ENCODE measurements around the gene SNRPD3.
"Not testable (repeated sequence)": the region's sequence is repeated elsewhere in the genome, so short reads cannot be mapped to it uniquely, and the experiment has no call there.

The SNRPD3 gene

DNA sequence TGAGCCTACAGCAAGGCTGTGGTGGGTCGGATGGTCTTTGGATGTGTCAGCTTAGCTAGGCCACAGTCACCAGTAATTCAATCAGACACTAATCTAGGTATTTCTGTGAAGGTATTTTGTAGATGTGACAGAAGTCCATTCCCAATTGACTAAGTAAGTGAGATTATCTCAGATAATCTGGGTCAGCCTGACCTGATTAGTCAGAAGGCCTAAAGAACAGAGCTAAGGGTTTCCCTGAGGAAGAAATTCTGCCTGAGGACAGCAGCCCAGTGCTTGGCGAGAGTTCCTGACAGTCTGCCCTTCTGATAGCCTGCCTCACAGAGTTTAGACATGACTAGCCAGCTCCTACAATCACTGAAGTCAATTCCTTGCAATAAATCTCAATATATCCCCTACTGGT is 29.6 kb upstream of the SNRPD3 start:
- Histone ChIP-seq H3K27me3 (ENCODE audit: insufficient read depth, low read length) (no peaks in the 10 kb centered on the region), H3K4me1 (ENCODE audit: control insufficient read depth in 1 of 2, insufficient read depth in 2 of 2, low read length in 2 of 2) (peaks cover 11 to 19% of the 10 kb centered on the region in 2 experiments), H3K14ac (ENCODE audit: low read length) (no peak overlapping the region), H3K4me2 (ENCODE audit: low read length) (no peak overlapping the region), H3K79me1 (ENCODE audit: low read length) (peaks cover 2% of the 10 kb centered on the region), H2AFZ (ENCODE audit: insufficient read depth, low read length, poor library complexity) (no peak overlapping the region), H2BK5ac (ENCODE audit: low read depth, low read length, poor library complexity) (no peak overlapping the region), H3K23ac (ENCODE audit: low read length) (no peak overlapping the region), H3K4me3 (ENCODE audit: low read depth, low read length) (no peak overlapping the region), H3K36me3 (ENCODE audit: control insufficient read depth in 1 of 2, insufficient read depth in 2 of 2, low read length in 2 of 2) (no peaks in the 10 kb centered on the region), H3K9ac (ENCODE audit: low read length) (no peak overlapping the region), H3K4ac (ENCODE audit: low read depth, low read length) (no peak overlapping the region), H2AK5ac (ENCODE audit: low read length) (no peak overlapping the region), H4K8ac (ENCODE audit: low read depth, low read length) (no peak overlapping the region), H3K18ac (ENCODE audit: low read length) (no peak overlapping the region), H3K9me3 (ENCODE audit: insufficient read depth, low read depth, low read length) (no peaks in the 10 kb centered on the region), H2BK120ac (ENCODE audit: insufficient read depth, low read length, poor library complexity) (no peak overlapping the region), H3K27ac (ENCODE audit: low read depth, low read length) (no peak overlapping the region), H4K91ac (ENCODE audit: low read depth, low read length) (no peak overlapping the region), H2BK12ac (ENCODE audit: low read length) (no peak overlapping the region), H4K12ac (ENCODE audit: low read depth, low read length) (no peak overlapping the region), H3K79me2 (ENCODE audit: control insufficient read depth, insufficient read depth, low read length, poor library complexity) (no peaks in the 10 kb centered on the region)
- DNase-seq = peak; percentile 95 to 99
- WGBS (ENCODE audit: extremely low coverage, insufficient coverage, insufficient read length) = no CpG with 5 or more reads among the region's 2 CpGs

- H3K4ac ChIP-seq (ENCODE audit: low read depth, low read length) = no peak overlapping the region
These were observed 25.9 kb upstream of the SNRPD3 start for GRCh38 chr22:24529898-24530297.

GRCh38 chr22:24530968-24531367 is 24.8 kb upstream of the SNRPD3 start:
- not testable (repeated sequence) for H2AFZ ChIP-seq (ENCODE audit: insufficient read depth, low read length, poor library complexity); H4K91ac ChIP-seq (ENCODE audit: low read depth, low read length); H4K8ac ChIP-seq (ENCODE audit: low read depth, low read length); H3K4ac ChIP-seq (ENCODE audit: low read depth, low read length); H3K23ac ChIP-seq (ENCODE audit: low read length); H3K27me3 ChIP-seq (ENCODE audit: insufficient read depth, low read length); H4K12ac ChIP-seq (ENCODE audit: low read depth, low read length); H3K9ac ChIP-seq (ENCODE audit: low read length); H3K9me3 ChIP-seq (ENCODE audit: insufficient read depth, low read depth, low read length); H3K4me2 ChIP-seq (ENCODE audit: low read length); H3K36me3 ChIP-seq (ENCODE audit: control insufficient read depth in 1 of 2, insufficient read depth in 2 of 2, low read length in 2 of 2); H3K4me1 ChIP-seq (ENCODE audit: control insufficient read depth in 1 of 2, insufficient read depth in 2 of 2, low read length in 2 of 2); H3K79me2 ChIP-seq (ENCODE audit: control insufficient read depth, insufficient read depth, low read length, poor library complexity); H3K4me3 ChIP-seq (ENCODE audit: low read depth, low read length); H2BK5ac ChIP-seq (ENCODE audit: low read depth, low read length, poor library complexity); H2AK5ac ChIP-seq (ENCODE audit: low read length); H3K14ac ChIP-seq (ENCODE audit: low read length); H3K79me1 ChIP-seq (ENCODE audit: low read length); H2BK12ac ChIP-seq (ENCODE audit: low read length); H3K27ac ChIP-seq (ENCODE audit: low read depth, low read length); H2BK120ac ChIP-seq (ENCODE audit: insufficient read depth, low read length, poor library complexity); H3K18ac ChIP-seq (ENCODE audit: low read length)
- no CpG with 5 or more reads among the region's 3 CpGs for WGBS (ENCODE audit: extremely low coverage, insufficient coverage, insufficient read length)
- peak; percentile 93 to 97 for DNase-seq

More at GRCh38 chr22:24529898-24530297, 25.9 kb upstream of the SNRPD3 start:
- H4K91ac ChIP-seq (ENCODE audit: low read depth, low read length) = no peak overlapping the region
- no peaks in the 10 kb centered on the region for H3K27me3 ChIP-seq (ENCODE audit: insufficient read depth, low read length)
- H3K14ac ChIP-seq (ENCODE audit: low read length) = no peak overlapping the region
- H3K79me1 ChIP-seq (ENCODE audit: low read length) = no peaks in the 10 kb centered on the region
- no peak overlapping the region for H4K8ac ChIP-seq (ENCODE audit: low read depth, low read length)
- no peak overlapping the region for H2BK5ac ChIP-seq (ENCODE audit: low read depth, low read length, poor library complexity)
- H3K23ac ChIP-seq (ENCODE audit: low read length) = no peak overlapping the region
- no peak overlapping the region for H3K18ac ChIP-seq (ENCODE audit: low read length)
- no peak overlapping the region for H2BK120ac ChIP-seq (ENCODE audit: insufficient read depth, low read length, poor library complexity)
- no peak overlapping the region for H2BK12ac ChIP-seq (ENCODE audit: low read length)
- H3K79me2 ChIP-seq (ENCODE audit: control insufficient read depth, insufficient read depth, low read length, poor library complexity) = no peaks in the 10 kb centered on the region
- H3K27ac ChIP-seq (ENCODE audit: low read depth, low read length) = no peak overlapping the region
- DNase-seq = no peak
- peaks cover 11 to 16% of the 10 kb centered on the region in 2 experiments for H3K4me1 ChIP-seq (ENCODE audit: control insufficient read depth in 1 of 2, insufficient read depth in 2 of 2, low read length in 2 of 2)
- H4K12ac ChIP-seq (ENCODE audit: low read depth, low read length) = no peak overlapping the region
- H3K36me3 ChIP-seq (ENCODE audit: control insufficient read depth in 1 of 2, insufficient read depth in 2 of 2, low read length in 2 of 2) = no peaks in the 10 kb centered on the region
- no CpG with 5 or more reads among the region's 2 CpGs for WGBS (ENCODE audit: extremely low coverage, insufficient coverage, insufficient read length)
- no peak overlapping the region for H2AFZ ChIP-seq (ENCODE audit: insufficient read depth, low read length, poor library complexity)
- no peak overlapping the region for H3K9ac ChIP-seq (ENCODE audit: low read length)
- no peak overlapping the region for H2AK5ac ChIP-seq (ENCODE audit: low read length)
- H3K9me3 ChIP-seq (ENCODE audit: insufficient read depth, low read depth, low read length) = no peaks in the 10 kb centered on the region
- H3K4me3 ChIP-seq (ENCODE audit: low read depth, low read length) = no peak overlapping the region
- no peak overlapping the region for H3K4me2 ChIP-seq (ENCODE audit: low read length)

DNA sequence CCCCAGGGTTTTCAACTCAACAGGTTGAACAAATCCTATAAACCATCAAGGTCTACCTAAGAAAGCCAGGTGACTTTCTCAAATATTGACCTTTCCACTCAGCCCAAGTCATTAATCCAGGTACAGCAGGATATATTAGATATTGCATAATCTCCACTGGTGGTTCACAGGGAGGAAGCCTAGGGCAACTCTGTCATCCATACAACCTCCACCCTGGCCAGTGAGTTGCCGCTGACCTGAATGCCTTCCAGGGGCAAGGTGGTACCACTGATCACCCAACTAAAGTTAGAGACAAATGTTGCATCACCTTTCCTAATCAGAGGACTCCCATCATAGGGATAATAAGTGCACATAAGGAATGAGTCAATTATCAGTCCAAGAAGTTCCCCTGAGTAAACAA is 23.7 kb upstream of the SNRPD3 start:
- no peak overlapping the region for H3K23ac ChIP-seq (ENCODE audit: low read length)
- no peaks in the 10 kb centered on the region for H3K79me1 ChIP-seq (ENCODE audit: low read length)
- WGBS (ENCODE audit: extremely low coverage, insufficient coverage, insufficient read length) = no CpG with 5 or more reads among the region's 1 CpG
- no peak overlapping the region for H3K14ac ChIP-seq (ENCODE audit: low read length)
- H3K27me3 ChIP-seq (ENCODE audit: insufficient read depth, low read length) = no peaks in the 10 kb centered on the region
- H2AK5ac ChIP-seq (ENCODE audit: low read length) = no peak overlapping the region
- no peak overlapping the region for H4K12ac ChIP-seq (ENCODE audit: low read depth, low read length)
- H3K18ac ChIP-seq (ENCODE audit: low read length) = no peak overlapping the region
- H2BK5ac ChIP-seq (ENCODE audit: low read depth, low read length, poor library complexity) = no peak overlapping the region
- no peak overlapping the region for H2BK120ac ChIP-seq (ENCODE audit: insufficient read depth, low read length, poor library complexity)
- no peak overlapping the region for H2BK12ac ChIP-seq (ENCODE audit: low read length)
- no peak for DNase-seq
- H4K91ac ChIP-seq (ENCODE audit: low read depth, low read length) = no peak overlapping the region
- no peaks in the 10 kb centered on the region for H3K9me3 ChIP-seq (ENCODE audit: insufficient read depth, low read depth, low read length)
- no peak overlapping the region for H3K4me3 ChIP-seq (ENCODE audit: low read depth, low read length)
- H3K4me2 ChIP-seq (ENCODE audit: low read length) = no peak overlapping the region
- no peak overlapping the region for H3K9ac ChIP-seq (ENCODE audit: low read length)
- no peaks in the 10 kb centered on the region for H3K36me3 ChIP-seq (ENCODE audit: control insufficient read depth in 1 of 2, insufficient read depth in 2 of 2, low read length in 2 of 2)
- H4K8ac ChIP-seq (ENCODE audit: low read depth, low read length) = no peak overlapping the region
- H3K4me1 ChIP-seq (ENCODE audit: control insufficient read depth in 1 of 2, insufficient read depth in 2 of 2, low read length in 2 of 2) = peaks cover 3 to 6% of the 10 kb centered on the region in 2 experiments
- no peaks in the 10 kb centered on the region for H3K79me2 ChIP-seq (ENCODE audit: control insufficient read depth, insufficient read depth, low read length, poor library complexity)
- no peak overlapping the region for H3K27ac ChIP-seq (ENCODE audit: low read depth, low read length)
- no peak overlapping the region for H3K4ac ChIP-seq (ENCODE audit: low read depth, low read length)
- H2AFZ ChIP-seq (ENCODE audit: insufficient read depth, low read length, poor library complexity) = no peak overlapping the region
